GM21423 (cell line): ENCODE data around the gene CLN6.
A peak's percentile ranks its signal among the peaks of the same experiment; 100 is the strongest.

Source experiments
- ATAC-seq: cut with Tn5 transposase; IDR thresholded peaks from one replicate; pipeline ENCODE4 v1.9.1; 2021; ENCODE audit warnings: mild to moderate bottlenecking, moderate library complexity; ENCODE audit not compliant: unreplicated experiment

Gene CLN6

DNA sequence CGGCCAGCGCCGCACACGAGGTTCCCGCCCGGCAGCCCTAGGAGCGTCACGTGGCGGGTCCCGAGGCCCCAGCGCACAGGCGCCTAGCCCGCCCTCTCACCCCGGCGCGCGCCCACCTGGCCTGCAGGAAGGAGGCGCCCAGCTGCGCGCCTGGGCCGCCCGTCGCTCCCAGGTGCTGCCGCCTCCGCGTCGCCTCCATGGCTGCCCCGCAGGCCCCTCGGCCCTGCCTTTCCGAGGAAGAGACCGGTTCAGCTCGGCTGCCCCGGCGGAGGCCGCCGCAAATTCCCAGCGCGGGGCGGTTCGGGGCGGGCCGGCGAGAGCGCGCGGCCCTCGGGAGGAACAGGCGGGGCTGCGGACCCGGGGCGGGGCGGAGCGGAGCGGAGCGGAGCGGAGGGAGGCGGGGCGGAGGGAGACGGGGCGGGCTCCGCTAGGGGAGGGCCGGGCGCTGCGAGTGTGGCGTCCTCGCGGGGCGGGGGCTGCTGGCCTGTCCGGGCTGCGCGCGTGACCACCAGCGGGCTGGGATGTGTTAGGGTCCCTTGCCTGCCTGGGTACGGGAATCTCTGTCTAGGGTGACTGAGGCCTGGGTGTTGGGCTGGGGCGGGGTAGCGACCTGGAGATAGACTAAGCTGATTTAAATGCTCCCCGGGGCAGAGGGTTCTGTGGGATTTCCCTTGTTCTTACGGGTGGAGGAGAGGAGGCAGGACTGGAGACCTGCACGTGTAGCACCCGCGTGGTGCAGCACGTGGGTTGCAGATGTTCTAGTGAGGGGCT is at the start of gene CLN6:
TSS of gene CLN6 (minus strand) at position 343 of the 771 bp plus-strand sequence. CDS start at position 199, 144 bp downstream.
- peak; percentile 68 for ATAC-seq

DNA sequence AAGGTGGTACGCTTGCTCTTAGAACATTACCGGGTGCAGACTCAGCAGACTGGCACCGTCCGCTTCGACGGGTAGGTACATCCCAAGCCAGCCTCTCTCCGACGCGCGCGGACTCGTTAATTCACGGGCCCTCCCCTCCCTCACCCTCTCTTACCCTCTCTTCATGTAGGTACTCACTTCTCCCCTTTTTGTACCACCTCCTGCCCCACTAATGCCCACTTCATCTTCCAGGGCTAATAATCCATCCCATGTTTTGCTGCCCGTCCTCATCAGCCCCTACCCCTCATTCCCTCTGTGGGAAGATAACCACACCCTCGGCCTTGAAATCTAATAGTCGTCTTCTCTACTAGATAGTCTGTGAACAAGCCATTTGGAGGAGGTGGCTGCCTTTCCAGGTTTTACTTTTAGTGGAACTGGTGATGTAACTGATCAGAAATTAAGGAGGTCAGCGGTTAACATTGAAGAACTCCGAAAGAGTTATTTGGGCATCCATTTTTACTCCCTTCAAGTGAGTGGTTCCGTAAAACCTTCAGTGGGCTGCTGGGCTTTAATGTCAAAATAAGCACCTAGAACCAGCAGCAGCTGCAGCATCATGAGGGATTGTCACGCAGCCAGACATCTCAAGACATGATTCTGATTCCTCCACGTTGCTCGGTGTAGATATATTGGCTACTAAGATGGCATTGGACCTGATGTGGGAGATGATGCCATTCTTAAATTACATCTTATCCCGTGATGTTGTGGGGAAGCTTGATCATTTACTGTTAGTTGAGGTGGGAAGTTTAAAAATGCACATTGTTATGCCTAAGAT is 49.3 kb upstream of the CLN6 start:
- no peak for ATAC-seq

DNA sequence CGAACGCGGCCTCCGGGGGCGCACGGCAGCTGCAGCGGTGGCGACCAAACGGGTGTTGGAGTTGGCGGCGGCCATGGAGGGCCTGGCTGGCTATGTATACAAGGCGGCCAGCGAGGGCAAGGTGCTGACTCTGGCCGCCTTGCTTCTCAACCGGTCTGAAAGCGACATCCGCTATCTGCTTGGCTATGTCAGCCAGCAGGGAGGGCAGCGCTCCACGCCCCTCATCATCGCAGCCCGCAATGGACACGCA is 48.7 kb upstream of the CLN6 start:
- ATAC-seq, result no peak

DNA sequence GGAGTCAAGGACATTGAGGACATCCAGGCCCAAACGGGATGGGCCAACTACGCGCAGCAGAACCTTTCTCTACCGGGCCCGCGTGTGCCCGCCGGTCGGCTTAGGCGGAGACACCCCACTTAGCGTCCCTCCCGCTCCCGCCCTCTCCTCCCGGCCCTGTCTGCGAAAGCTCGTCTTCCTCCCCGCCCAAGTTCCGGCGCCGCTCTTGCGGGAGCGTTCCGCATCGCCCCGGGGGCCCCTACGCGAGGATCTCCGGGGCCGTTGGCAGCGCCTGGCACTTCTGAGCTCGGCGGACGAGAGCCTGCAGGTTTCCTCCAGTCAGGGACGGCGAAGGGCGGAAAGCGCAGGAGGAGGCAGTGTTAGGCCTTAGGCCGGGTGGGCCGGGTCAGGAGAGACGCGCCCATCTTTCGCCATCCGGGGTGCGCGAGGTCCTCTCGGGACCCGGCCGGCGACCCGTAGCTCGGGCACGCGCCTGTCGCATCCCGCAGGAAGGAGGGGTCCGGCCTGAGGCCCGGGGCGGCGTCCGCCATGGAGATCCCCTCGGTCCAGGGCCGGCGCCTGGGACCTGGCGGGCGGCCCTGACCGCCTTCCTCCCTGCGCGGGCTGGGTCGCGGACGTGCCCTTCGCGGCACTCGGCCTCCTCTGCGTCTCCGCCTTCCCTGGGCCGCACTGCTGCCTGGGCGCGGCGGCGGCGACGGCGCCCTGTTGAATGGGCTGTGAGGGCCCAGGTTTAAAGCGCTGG is 48.2 kb upstream of the CLN6 start, which contains the start of gene FEM1B:
TSS of gene FEM1B (plus strand) at position 143 of the 742 bp plus-strand sequence. CDS start 673 bp downstream, outside the sequence.
- peak; percentile 73 for ATAC-seq

DNA sequence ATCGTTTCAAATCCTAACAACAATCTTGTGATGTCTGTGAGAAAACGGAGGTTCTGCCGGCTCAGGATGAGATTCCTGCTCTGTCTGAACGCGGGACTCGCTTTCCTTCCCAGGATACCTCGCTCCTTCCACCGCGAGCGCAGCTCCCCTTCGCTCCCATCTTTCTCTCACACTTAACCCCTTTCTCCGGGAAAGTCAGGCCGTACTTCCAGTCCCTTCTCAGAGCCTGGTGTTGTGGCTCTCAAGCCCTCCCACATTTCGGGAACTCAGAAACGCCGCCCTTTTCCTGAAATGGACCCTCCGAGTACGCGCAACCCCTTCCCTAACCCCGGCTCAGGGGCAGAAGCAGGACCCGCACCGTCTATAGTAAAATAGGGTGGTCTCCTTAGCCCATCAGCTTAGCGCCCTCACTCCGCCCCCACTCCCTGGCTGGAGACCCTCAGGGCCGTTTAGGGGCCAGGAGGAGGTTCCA is 47.6 kb upstream of the CLN6 start:
- ATAC-seq, result peak; percentile 6

DNA sequence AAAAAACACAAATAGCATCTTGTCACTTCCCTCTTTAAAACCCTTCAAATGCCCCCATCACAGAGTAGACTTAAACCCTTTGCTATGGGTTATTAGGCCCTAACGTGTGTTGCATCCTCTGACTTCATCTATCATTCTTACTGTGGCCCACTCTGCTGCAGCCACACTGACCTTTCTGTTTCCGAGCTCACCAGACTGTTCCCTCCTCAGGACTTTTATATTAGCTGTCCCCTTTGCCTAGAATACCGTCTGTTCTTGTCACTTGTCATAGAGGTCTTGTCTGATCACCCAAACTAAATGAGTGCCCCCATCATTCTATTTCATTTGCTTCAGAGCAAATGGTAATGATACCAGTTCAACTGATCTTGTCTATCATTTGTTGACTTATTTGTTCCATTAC is 47.1 kb upstream of the CLN6 start:
- no peak for ATAC-seq

DNA sequence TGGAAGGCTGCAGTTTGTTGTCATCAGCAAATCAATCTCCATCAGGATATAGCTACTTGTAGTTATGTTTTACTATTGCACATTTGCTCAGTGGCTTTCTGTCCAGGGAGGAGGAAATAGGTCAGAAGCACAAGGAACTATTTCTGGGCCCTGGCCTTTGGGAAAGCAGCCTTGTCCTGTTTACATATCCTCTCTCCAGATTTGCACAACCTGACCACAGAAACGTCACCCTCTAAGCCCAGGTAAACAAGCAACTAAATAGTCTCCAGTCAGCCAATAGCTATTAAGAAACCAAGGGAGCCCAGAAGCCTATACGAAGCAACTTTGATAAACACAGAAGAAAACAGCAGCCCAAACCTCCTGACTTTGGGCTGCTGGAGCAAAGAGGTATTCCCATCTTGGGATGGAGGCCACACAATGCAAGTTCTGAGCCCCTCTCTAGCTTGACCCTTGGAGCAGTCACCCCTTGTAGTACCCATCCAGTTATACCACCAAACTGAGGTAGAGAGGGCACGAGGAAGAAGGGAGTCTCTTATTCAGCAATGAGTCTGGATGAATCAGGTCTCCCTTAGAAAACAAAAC is 45.7 kb upstream of the CLN6 start:
- no peak for ATAC-seq

DNA sequence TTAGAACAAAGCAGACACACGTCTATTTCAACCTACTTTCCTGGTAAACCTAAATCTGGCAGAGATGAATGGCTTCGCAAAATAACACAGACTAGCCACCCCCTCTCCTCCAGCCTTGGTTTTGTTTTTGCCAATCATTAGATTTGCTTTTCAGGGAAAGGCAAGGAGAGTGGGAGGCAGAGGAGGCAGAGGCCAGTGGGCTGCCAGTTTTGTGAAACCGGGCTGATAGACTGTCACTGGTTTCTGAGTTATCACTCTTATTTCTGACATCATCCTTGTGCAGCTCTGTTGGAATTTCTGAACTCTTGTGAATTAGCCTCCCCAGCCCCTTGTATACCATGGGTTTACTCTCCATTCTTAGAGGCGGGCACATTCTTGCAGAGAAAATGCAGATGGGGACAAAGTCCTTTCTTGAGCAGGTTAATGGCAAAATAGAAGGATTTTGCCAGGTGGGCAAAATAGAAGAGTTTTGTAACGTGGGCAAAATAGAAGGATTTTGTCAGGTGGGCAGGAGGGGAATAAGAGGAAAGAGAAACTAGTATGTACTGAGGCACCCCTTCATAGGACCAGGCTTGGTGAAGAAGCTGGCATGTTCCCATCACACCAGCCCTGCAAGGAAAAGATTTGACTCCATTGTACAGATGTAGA is 44.8 kb upstream of the CLN6 start:
- ATAC-seq, result no peak

DNA sequence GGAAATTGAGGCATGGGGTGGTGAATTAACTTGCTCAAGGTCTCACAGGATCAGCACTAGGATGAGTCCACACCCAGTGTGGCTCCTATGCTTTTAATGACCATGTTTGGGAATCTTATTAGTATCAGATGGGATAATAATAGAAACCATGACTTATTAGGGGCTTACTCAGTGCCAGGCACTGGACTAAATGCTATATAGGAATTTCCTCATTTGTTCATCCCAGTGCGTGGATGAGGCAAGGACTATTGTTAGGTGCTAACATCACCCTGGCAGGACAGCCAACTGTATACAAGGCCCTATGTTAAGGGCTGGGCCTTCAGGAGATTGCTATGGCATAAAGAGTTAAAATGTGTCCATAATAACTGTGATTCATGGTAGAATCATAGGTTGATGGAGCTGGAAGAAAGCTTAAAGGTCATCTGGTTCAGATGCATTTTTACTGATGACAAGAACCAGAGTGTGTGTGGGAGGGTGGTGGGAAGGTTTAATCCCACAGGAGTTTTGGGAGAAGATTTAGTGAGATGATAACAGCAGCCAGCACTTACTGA is 43.3 kb upstream of the CLN6 start:
- no peak for ATAC-seq

DNA sequence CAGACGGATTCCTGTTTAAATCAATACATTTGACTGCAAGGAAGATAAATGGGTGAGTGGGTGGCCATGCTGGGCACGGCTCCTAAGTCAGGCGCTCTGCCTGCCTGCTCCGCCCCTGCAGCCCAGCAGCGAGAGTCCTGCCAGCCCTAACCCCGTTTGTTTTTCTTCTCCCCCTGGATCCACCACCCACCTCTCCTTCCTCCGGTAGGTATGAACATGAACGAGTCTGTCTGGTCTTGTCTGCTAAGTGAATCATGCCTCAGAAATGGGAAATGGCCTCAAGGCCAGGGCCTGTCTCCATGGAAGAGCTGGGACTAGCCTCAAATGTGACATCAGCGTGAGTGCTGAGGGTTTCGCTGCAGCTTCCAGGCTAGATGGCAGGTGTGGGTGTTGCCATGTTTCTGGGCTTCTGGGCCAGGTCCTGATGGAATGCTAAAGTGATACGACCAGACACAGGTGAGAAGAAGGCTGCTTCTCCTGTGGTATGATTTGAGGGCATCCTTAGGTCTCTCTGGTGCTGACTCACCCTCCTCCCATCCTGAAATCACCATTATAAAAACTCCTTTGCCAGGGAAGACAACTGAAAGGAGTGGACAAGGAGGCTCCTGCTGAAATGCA is 42.4 kb upstream of the CLN6 start:
- no peak for ATAC-seq

DNA sequence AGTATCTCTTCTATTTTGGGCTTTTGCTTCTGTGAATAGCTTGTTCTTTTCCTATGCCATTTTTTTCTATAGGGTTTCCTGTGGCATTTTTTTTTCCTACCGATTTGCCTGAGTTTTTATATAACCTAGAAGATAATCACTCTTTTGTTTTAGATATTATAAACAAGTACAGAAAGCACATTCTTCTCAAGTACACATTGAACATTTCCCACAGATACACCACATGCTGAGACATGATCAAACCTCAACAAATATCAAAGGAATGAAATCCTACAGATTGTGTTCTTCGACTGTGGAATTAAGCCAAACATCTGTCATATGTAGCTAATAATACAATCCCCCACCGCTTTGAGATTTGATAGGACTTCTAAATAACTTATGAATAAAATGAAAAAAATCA is 38.9 kb upstream of the CLN6 start:
- ATAC-seq, result no peak

DNA sequence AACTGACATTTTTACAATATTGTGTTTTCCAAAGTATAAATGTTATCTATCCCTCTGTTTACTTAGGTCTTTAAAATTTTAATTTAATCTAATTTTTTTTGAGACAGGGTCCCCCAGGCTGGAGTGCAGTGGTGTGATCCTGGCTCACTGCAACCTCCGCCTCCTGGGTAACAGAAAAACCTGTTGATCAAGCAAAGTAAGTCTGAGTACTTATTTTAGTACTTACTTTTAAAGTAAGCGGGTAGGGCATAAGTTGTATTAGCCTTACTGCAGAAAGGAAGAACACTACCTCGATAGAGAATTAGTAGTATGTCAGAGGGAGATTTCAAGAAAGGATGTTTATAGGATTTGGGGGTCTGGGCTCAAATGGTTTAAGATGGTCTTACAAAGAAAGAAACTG is 36.1 kb upstream of the CLN6 start:
- ATAC-seq, result no peak

DNA sequence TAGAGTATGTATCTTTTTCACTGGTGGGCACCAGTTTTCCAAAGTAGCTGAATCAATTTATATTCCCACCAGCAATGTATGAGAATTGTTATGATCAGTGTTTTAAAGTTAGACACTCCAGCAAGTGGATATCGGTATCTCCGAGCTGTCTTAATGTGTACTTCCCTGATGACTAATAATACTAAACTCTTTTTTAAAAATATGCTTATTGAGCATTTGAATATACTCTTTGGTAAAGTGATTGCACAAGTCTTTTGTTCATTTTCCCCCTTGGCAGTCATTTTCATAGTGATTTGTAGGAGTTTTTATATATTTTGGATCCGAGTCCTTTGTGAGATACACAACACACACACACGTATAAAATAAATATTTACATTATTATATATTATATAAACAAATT is 35.6 kb upstream of the CLN6 start:
- no peak for ATAC-seq

DNA sequence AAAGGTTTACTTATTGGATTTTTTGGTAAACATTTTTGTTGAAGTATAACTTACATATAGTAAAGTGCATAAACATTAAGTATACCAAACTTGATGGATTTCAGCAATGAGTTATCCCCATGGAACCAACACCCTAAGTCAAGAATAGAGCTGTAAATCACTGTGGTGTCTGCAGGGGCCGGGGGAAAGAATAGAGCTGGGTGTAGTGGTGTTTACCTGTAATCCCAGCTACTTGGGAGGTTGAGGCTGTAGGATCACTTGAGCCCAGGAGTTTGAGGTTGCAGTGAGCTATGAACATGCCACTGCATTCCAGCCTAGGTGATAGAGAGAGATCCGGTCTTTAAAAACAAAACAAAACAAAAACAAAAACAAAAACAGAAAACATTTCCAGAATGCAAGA is 34.8 kb upstream of the CLN6 start:
- ATAC-seq, result no peak

DNA sequence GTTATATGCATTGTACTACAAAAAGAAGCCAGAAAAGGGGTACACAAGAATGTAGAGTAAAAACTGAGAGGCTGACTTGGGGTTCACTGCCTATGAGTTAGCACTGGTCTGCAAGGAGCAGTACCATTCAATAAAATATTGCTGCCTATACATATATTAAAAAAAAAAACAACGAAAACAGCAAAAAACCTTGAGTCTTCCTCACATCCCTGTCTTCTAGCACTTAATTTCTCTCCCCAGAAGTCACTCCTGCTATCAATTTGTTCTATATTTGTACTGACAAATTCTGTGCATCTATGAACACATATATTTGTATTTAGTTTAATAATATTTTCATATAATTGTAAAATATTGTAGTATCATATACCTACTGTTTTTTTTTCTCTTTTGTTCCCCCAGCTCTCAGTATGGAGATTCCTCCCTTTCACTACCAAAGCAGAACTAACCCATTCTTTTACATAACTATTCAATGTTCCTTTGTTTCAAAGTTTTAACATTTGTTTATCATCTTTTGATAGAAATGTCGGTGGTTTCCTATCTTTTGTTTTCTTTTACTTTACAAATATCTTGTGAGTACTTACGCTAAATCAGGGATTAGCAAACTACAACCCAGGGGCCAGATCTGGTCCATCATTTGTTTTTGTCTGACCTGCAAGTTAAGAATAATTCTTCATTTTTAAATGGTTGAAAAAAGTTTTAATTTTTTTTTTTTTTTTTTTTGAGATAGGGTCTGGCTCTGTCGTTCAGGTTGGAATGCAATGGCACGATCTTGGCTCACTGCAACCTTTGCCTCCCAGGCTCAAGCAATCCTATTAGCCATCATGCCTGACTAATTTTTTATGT is 33.2 kb upstream of the CLN6 start:
- no peak for ATAC-seq

DNA sequence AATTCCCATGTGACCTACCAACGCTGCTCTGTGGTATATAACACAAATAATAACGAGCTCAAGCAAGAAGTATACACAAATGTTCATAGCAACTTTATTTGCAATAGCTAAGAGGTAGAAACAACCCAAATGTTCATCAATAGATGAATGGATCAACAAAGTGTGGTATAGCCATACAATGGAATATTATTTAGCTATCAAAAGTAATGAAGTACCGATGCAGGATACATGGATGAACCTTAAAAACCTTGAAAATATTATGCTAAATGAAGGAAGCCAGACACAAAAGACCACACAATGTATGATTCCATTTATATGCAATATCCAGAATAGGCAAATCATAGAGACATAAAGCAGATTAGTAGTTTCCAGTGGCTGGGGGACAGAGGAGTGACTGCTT is 32.5 kb upstream of the CLN6 start:
- ATAC-seq, result no peak

DNA sequence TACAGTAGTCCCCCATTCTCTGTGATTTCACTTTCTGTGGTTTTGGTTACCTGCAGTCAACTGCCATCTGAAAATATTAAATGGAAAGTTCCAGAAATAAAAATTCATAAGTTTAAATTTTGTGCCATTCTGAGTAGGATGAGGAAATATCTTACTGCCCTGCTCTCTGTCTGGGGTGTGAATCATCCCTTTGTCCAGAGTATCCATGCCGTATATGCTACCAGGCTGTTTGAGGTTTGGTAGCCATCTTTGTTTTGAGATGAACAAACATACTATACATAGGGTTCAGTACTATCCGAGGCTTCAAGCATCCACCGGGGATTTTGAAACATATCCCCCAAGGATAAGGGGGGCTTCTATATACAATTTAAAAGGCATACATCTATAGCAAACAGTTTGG is 31.7 kb upstream of the CLN6 start:
- no peak for ATAC-seq

DNA sequence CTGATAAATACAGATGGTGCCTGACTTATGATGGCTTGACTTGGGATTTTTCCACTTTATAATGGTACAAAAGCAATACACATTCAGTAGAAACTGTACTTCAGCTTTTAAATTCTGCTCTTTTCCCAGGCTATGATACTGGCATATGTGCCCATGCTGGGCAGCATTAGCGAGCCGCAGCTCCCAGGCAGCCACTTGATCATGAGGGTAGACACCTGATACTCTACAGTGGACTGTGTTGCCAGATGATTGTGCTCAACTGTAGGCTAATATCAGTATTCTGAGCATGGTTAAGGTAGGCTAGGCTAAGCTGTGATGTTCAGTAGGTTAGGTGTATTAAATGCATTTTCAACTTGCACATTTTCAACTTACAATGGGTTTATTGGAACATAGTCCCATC is 30.4 kb upstream of the CLN6 start:
- no peak for ATAC-seq

DNA sequence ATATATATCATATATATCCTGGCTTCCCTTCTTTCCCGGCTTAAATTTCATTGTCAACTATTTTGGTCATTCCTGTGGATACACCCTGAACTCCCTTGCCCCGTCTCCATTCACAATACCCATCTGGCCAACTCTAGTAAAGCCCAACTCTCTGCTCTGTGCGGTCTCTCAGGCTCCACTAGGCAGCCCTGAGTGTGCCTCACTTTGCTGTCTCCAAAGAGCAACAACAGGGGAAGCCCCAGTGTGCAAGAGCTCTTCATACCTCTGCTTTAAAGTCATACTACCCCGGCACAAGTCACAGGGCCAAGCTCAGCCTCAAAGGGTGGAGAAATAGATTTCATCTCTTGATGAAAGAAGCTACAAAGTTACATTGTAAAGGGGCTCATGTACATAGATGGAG is 29.2 kb upstream of the CLN6 start:
- no peak for ATAC-seq
